ENCODE measurements around the gene PFKFB4.

DNA sequence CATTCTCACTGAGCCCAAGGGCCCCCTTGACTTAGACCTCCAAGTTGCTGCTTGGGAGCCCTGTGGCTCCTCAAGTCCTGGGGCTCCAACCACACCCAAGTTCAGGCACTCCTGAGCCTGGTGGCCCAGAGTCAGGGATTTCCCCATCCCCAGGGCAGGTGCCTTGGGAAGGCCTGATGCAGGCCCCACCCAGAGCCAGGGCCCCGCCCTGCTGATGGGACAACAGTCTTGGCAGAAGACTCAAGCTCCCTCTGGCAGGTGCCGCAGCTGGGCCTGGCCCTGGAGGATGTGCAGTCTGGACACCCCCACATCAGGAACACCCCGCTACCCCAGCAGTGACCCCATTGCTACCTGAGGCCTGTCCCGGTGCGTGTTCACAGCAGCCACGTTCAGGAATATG lies 35.0 kb downstream of the PFKFB4 start:
- TF ChIP-seq POLR2A (IDR thresholded peaks at IDR 0.05; ENCODE audit: low read length) (no peak), GATA1 (IDR thresholded peaks at IDR 0.05; ENCODE audit: low read depth, low read length) (no peak)
